ENCODE measurements around the gene ZFYVE19.

ZFYVE19 gene

DNA sequence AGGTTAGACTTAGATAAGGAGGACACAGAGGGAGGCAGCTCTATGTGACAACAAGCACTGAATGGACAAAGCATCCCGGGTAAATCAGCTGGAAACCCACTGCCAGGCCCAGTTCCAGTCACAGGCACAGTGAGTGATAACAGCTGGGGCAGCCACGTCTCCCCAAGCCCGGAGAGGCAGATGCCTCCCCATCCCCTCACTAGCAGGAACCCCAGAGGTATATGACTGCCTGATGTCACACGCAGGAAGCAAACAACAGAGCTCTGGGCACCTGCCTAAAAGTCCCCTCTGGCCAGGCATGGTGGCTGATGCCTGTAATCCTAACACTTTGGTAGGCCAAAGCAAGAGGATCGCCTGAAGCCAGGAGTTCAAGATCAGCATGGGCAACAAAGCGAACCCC, 18.9 kb upstream of the ZFYVE19 start:
- DNase-seq (ENCODE audit: low read depth) = no peak
- H3K4me3 ChIP-seq (ENCODE audit: low read length) = no peak overlapping the region
- TF ChIP-seq, protein P1, sequence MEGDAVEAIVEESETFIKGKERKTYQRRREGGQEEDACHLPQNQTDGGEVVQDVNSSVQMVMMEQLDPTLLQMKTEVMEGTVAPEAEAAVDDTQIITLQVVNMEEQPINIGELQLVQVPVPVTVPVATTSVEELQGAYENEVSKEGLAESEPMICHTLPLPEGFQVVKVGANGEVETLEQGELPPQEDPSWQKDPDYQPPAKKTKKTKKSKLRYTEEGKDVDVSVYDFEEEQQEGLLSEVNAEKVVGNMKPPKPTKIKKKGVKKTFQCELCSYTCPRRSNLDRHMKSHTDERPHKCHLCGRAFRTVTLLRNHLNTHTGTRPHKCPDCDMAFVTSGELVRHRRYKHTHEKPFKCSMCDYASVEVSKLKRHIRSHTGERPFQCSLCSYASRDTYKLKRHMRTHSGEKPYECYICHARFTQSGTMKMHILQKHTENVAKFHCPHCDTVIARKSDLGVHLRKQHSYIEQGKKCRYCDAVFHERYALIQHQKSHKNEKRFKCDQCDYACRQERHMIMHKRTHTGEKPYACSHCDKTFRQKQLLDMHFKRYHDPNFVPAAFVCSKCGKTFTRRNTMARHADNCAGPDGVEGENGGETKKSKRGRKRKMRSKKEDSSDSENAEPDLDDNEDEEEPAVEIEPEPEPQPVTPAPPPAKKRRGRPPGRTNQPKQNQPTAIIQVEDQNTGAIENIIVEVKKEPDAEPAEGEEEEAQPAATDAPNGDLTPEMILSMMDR (IDR thresholded peaks at IDR 0.05; ENCODE audit: insufficient read depth, low read depth, low read length, missing control alignments) = no peak

DNA sequence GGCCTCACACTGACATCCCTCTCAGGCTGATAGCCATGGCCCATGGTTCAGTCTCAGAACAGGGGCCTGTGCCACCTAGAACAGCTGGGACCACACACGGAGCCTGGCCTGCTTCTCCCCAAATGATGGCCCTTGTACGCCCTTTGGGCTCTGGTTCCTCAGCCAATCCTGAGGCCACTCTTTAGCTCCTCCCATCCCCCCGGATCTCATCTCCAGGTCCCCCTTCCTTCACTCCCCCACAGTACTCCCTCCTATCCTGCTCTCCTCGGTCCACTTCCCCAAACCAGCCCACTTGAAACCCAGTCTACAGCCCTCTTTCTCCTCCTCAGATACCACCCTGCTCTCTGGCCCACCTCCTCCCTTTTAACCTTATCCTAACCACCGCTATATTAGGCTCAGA, 17.8 kb upstream of the ZFYVE19 start:
- no peak overlapping the region for H3K4me3 ChIP-seq (ENCODE audit: low read length)
- DNase-seq (ENCODE audit: low read depth) = no peak
- TF ChIP-seq, protein P1 (IDR thresholded peaks at IDR 0.05; ENCODE audit: insufficient read depth, low read depth, low read length, missing control alignments) = no peak

DNA sequence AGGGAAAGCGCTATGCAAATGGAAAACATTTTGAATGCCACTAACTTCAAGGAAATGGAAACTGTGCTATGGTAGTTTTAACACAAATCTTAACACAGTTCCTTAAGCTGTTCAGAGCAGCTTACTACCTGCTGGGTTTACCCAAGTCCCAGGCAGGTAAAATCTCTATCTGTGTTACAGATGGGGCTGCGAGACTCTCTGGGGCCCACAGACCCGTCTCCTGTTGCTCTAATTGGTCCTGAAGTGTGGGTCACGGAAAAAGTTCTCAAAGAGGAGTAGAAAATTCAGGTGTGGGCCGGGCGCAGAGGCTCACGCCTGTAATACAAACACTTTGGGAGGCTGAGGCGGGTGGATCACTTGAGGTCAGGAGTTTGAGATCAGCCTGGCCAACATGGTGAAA, 16.9 kb upstream of the ZFYVE19 start:
- H3K4me3 ChIP-seq (ENCODE audit: low read length) = no peak overlapping the region
- TF ChIP-seq, protein P1 (IDR thresholded peaks at IDR 0.05; ENCODE audit: insufficient read depth, low read depth, low read length, missing control alignments) = no peak
- DNase-seq (ENCODE audit: low read depth) = no peak

DNA sequence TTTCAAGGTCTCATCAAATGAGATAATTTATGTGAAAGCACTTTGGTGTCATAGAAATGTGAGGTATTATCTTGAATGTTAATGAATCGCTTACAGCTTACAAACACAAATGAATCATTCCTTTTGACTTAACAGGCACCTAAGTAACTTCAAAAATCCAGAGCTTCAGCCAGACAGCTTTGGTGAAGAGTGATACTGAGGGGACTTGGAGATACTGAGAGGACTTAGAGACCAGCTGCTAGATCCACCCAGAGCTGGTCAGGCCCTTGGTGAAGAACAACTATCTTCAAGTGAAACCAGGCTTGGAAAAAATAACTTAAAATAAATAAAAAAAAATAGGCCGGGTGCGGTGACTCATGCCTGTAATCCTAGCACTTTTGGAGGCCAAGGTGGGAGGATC, 16.2 kb upstream of the ZFYVE19 start:
- TF ChIP-seq, protein P1 (IDR thresholded peaks at IDR 0.05; ENCODE audit: insufficient read depth, low read depth, low read length, missing control alignments) = no peak
- peak; percentile 57 for DNase-seq (ENCODE audit: low read depth)

DNA sequence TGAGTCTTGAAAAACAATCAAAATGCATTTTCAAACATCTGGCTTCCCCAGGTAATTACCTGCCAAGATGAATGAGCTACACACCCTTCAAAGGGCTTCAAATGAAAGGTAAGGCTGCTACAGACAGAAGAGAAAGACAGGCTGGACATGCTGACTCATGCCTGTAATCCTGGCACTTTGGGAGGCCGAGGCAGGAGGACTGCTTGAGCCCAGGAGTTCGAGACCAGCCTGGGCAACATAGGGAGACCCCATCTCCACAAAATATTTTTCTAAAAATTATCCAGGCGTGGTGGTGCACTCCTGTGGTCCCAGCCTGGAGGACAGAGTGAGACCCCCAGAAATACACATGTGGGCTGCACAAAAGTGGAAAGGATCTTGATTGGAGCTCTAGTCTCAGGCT, 14.5 kb upstream of the ZFYVE19 start:
- TF ChIP-seq, protein P1 (IDR thresholded peaks at IDR 0.05; ENCODE audit: insufficient read depth, low read depth, low read length, missing control alignments) = no peak
- no peak for DNase-seq (ENCODE audit: low read depth)

More for the DNA sequence above, 16.2 kb upstream of the ZFYVE19 start:
- no peak overlapping the region for H3K4me3 ChIP-seq (ENCODE audit: low read length)

DNA sequence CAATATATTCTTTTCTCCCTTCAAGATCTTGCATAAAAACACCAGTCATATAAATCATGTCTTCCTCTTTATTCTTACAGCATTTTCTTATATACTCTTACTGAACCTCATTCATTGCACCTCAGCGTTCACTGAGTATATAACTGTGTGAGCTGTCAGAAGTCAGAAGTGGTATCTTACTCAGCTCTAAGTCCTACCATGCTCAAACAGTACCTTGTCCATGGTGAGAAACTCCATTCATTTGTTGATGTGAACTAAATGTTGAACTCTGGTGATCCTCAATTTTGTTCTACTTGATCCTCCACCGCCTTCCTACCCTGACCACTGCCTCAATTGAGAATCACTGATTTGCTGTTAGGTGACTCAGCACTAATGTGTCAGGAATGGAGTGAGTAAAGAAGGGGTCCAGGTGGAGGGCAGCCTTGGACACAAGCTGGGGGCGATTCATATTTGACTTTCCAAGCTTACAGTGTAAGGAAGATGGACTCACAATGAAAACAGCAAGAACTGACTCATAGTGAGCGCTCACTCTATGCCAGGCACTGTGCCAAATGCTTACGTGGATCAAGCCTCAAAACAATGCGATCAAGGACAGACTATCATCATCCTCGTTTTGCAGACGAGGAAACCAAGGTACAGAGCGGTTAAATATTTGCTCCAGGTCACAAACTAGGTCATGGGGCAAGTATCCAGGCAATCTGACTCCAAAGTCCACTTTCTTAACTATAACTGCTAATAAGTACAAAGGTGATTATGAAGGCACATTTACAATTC, 13.5 kb upstream of the ZFYVE19 start:
- DNase-seq (ENCODE audit: low read depth) = peak; percentile 97
- no peak overlapping the region for H3K4me3 ChIP-seq (ENCODE audit: low read length)
- TF ChIP-seq, protein P1 (IDR thresholded peaks at IDR 0.05; ENCODE audit: insufficient read depth, low read depth, low read length, missing control alignments) = no peak

More for the DNA sequence above, 14.5 kb upstream of the ZFYVE19 start:
- no peak overlapping the region for H3K4me3 ChIP-seq (ENCODE audit: low read length)

DNA sequence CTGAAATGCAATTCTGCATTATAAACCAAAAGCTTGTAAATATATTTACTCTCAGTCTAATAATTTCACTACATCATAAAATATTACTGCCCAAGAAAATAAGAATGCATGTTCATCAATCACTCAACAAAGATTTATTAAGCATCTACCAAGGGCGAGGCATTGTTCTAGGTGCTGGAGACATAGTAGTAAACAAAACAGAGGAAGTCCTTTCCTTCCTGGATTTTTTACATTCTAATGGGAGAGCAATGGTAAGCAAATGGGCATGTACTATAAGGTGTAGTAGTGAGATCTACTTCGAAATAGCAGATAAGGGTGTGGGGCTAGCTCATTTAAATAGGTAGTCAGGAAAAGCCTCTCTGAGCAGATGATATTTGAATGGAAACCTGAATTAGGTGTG, 10.8 kb upstream of the ZFYVE19 start:
- TF ChIP-seq, protein P1 (IDR thresholded peaks at IDR 0.05; ENCODE audit: insufficient read depth, low read depth, low read length, missing control alignments) = no peak
- no peak for DNase-seq (ENCODE audit: low read depth)
- H3K4me3 ChIP-seq (ENCODE audit: low read length) = no peak overlapping the region

Data from epithelial cell of esophagus (primary cell).